Prostate gland (tissue), 2 donors: ENCODE measurements around the gene TAF1C. TPM values are rescaled to one million over a fixed set of nuclear protein-coding genes. Genes with fewer than 3 reads are reported as not detected.

ENCODE experiments used
- DNase-seq: peaks from one replicate; pipeline ENCODE4 v3.0.0-alpha.2; 2019; ENCODE audit warnings: low spot score
- H3K27ac ChIP-seq, 2 donors: fragments of 200-600 bp; sonication (generic); 2 replicates each; pipeline ENCODE4 v1.5.1; 2017 to 2019
- H3K27me3 ChIP-seq: fragments of 200-600 bp; sonication (generic); replicated peaks from 2 replicates; pipeline ENCODE4 v1.5.1; 2019; ENCODE audit not compliant: insufficient read depth
- H3K36me3 ChIP-seq, 2 donors: fragments of 200-600 bp; sonication (generic); 1 replicate in 1 of 2; 2 replicates in 1 of 2; pipeline versions ENCODE4 v1.5.1 to v1.8.1; 2017 to 2019
- H3K4me1 ChIP-seq: fragments of 200-600 bp; sonication (generic); replicated peaks from 2 replicates; pipeline ENCODE4 v1.5.1; 2019
- H3K4me3 ChIP-seq, 2 donors: fragments of 200-600 bp; sonication (generic); 2 replicates each; pipeline ENCODE4 v1.5.1; 2017 to 2019
- H3K9me3 ChIP-seq: fragments of 200-600 bp; sonication (generic); 2 replicates; pipeline ENCODE4 v1.5.1; 2017
- CTCF ChIP-seq, 4 experiments: fragments of 200-600 bp in 2 of 4; fragments of 450-650 bp in 2 of 4; sonication (generic) in 2 of 4; IDR thresholded peaks; 1 replicate in 3 of 4; 2 replicates in 1 of 4; pipeline ENCODE4 v1.5.1; 2016 to 2019; ENCODE audit warnings: antibody characterized with exemption in 4 of 4, mild to moderate bottlenecking in 2 of 4, moderate library complexity in 2 of 4
- POLR2A ChIP-seq: fragments of 450-650 bp; IDR thresholded peaks from one replicate; pipeline ENCODE4 v1.6.1; 2016; ENCODE audit warnings: antibody characterized with exemption, mild to moderate bottlenecking
- POLR2AphosphoS5 ChIP-seq: sonication (generic); formaldehyde crosslinking; IDR thresholded peaks from one replicate; pipeline ENCODE4 v1.6.1; 2017; ENCODE audit warnings: antibody characterized with exemption
- WGBS: methylation state at CpG from one replicate; pipeline ENCODE4 v1.1.5; 2018; 5-methylcytosine and 5-hydroxymethylcytosine counted together
- intact Hi-C: fragments of 100-400 bp; cut with DNase I; formaldehyde crosslinking; loops from one replicate; pipeline ENCODE4 v1.14.2; 2022
- total RNA-seq, 2 donors: library from RNA; depleted of rRNA; stranded (reverse); fragments of >200 nt; gene quantifications; one replicate each; pipeline ENCODE4 v1.1.0, GENCODE V29; 2016

Gene TAF1C
- total RNA-seq, 2 donors from 2014 or later: 53.4 to 87.9 TPM

GRCh38 chr16:84194470-84195200 lies 7.8 kb upstream of the TAF1C start:
- no peak for DNase-seq
- intact Hi-C loops: no loop called here
- Histone ChIP-seq H3K36me3 (no peaks in the 10 kb centered on the region), H3K4me3 (no peak overlapping the region), H3K9me3 (no peaks in the 10 kb centered on the region), H3K27ac (no peak overlapping the region), H3K27me3 (no peaks in the 10 kb centered on the region), H3K4me1 (no peaks in the 10 kb centered on the region)
- no peak for TF ChIP-seq CTCF (IDR thresholded peaks at IDR 0.05)
- TF ChIP-seq POLR2A: no peak
- TF ChIP-seq POLR2AphosphoS5: no peak
- WGBS: 71% methylated on average over 34 of the region's 34 CpGs

- WGBS: 92% methylated on average over 11 of the region's 11 CpGs
- H3K27me3 ChIP-seq: no peaks in the 10 kb centered on the region
- TF ChIP-seq POLR2A (no peak), POLR2AphosphoS5 (no peak), CTCF (IDR thresholded peaks at IDR 0.05) (no peak)
- intact Hi-C loops: no loop called here
- H3K4me1 ChIP-seq: no peaks in the 10 kb centered on the region
- DNase-seq: no peak
- H3K36me3 ChIP-seq: no peaks in the 10 kb centered on the region
- no peak overlapping the region for H3K27ac ChIP-seq
- no peaks in the 10 kb centered on the region for H3K9me3 ChIP-seq
- H3K4me3 ChIP-seq: no peak overlapping the region
Measured at GRCh38 chr16:84194018-84194417, 7.2 kb upstream of the TAF1C start.

- H3K27ac ChIP-seq: no peak overlapping the region
- H3K4me1 ChIP-seq: no peaks in the 10 kb centered on the region
- intact Hi-C loops: no loop called here
- no peaks in the 10 kb centered on the region for H3K27me3 ChIP-seq
- H3K36me3 ChIP-seq: no peaks in the 10 kb centered on the region
- no peaks in the 10 kb centered on the region for H3K9me3 ChIP-seq
- 80% methylated on average over 7 of the region's 7 CpGs for WGBS
- no peak overlapping the region for H3K4me3 ChIP-seq
- TF ChIP-seq CTCF (IDR thresholded peaks at IDR 0.05) (no peak), POLR2AphosphoS5 (no peak), POLR2A (no peak)
- no peak for DNase-seq
Measured at GRCh38 chr16:84193480-84193879, 6.6 kb upstream of the TAF1C start.

- Histone ChIP-seq H3K4me3 (no peak overlapping the region), H3K4me1 (no peaks in the 10 kb centered on the region), H3K9me3 (no peaks in the 10 kb centered on the region), H3K27me3 (no peaks in the 10 kb centered on the region), H3K36me3 (no peaks in the 10 kb centered on the region), H3K27ac (no peak overlapping the region)
- TF ChIP-seq CTCF (IDR thresholded peaks at IDR 0.05) (no peak), POLR2AphosphoS5 (no peak), POLR2A (no peak)
- intact Hi-C loops: no loop called here
- 95% methylated on average over 12 of the region's 16 CpGs for WGBS
- no peak for DNase-seq
Measured at GRCh38 chr16:84191466-84191865, 4.6 kb upstream of the TAF1C start.

- WGBS: 90% methylated on average over 47 of the region's 47 CpGs
- intact Hi-C loops: no loop called here
- Histone ChIP-seq H3K4me3 (no peak within 1 kb of the TSS), H3K4me1 (no peaks in the 10 kb centered on the region), H3K36me3 (no peaks in the 10 kb centered on the region), H3K27ac (no peak within 1 kb of the TSS), H3K27me3 (no peaks in the 10 kb centered on the region), H3K9me3 (no peaks in the 10 kb centered on the region)
- no peak for TF ChIP-seq POLR2AphosphoS5
- no peak for TF ChIP-seq POLR2A
- TF ChIP-seq CTCF (IDR thresholded peaks at IDR 0.05): no peak
- no peak for DNase-seq
Measured at GRCh38 chr16:84190731-84191388, 4.0 kb upstream of the TAF1C start, which contains the start of gene ADAD2. Gene ADAD2, plus strand, starts transcription at chr16:84191157. Its CDS starts 74 bp downstream, at chr16:84191231.
